ENCODE data around the gene NDST4.

NDST4 gene

GRCh38 chr4:114857831-114858230 lies 255.6 kb downstream of the NDST4 start:
- no peak overlapping the region for H3K27ac ChIP-seq
- TF ChIP-seq CTCF (IDR thresholded peaks at IDR 0.05): no peak
- no peak for TF ChIP-seq ZFX (IDR thresholded peaks at IDR 0.05; ENCODE audit: borderline replicate concordance)

- no peak overlapping the region for H3K27ac ChIP-seq
- TF ChIP-seq CTCF (IDR thresholded peaks at IDR 0.05) (no peak), ZFX (IDR thresholded peaks at IDR 0.05; ENCODE audit: borderline replicate concordance) (no peak)
Observed at GRCh38 chr4:114839986-114840385, 273.4 kb downstream of the NDST4 start.

GRCh38 chr4:114830628-114831027 lies 282.8 kb downstream of the NDST4 start:
- H3K27ac ChIP-seq: no peak overlapping the region
- no peak for TF ChIP-seq ZFX (IDR thresholded peaks at IDR 0.05; ENCODE audit: borderline replicate concordance)
- TF ChIP-seq CTCF (IDR thresholded peaks at IDR 0.05): no peak

DNA sequence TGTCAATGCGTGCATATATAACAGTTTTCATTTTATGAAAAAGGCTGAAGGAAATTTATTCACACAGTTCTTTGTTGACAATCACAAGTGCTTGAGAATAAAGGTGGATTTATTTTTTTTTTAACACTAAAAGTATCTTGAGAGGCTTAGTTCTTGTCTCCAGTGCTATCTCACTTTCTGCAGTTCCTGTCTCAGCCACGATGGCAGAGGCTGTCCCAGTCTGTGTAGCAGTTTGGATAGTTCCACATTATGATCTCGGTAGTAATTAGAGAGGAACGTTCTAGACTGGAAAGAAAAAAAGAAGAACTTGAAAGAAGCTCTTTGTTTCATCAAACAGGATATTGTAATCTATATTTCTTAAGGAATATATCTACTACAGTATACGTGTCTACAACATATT lies 285.8 kb downstream of the NDST4 start:
- H3K27ac ChIP-seq: no peak overlapping the region
- TF ChIP-seq CTCF (IDR thresholded peaks at IDR 0.05): no peak
- no peak for TF ChIP-seq ZFX (IDR thresholded peaks at IDR 0.05; ENCODE audit: borderline replicate concordance)

DNA sequence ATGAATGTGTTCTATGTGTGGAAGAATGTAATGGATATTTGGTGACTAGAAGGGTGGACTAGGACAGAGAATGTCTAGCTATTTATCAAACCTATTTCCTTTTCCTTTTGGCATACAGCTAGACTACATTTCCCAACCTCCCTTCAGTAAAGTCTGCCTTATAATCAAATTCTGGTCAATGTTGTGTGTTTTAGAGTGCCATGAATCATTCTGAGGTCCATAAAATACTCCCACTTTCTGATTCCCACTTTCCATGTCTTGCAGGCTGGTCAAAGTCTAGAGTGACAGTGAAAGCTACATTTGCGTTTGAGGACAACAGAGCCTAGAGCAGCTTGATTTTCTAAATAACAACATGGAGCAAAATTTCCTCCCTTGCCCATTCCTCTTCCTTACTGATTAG lies 297.7 kb downstream of the NDST4 start:
- TF ChIP-seq CTCF (IDR thresholded peaks at IDR 0.05): no peak
- TF ChIP-seq ZFX (IDR thresholded peaks at IDR 0.05; ENCODE audit: borderline replicate concordance): no peak
- H3K27ac ChIP-seq: no peak overlapping the region

GRCh38 chr4:114813961-114814360 lies 299.5 kb downstream of the NDST4 start:
- TF ChIP-seq ZFX (IDR thresholded peaks at IDR 0.05; ENCODE audit: borderline replicate concordance) (no peak), CTCF (IDR thresholded peaks at IDR 0.05) (no peak)

DNA sequence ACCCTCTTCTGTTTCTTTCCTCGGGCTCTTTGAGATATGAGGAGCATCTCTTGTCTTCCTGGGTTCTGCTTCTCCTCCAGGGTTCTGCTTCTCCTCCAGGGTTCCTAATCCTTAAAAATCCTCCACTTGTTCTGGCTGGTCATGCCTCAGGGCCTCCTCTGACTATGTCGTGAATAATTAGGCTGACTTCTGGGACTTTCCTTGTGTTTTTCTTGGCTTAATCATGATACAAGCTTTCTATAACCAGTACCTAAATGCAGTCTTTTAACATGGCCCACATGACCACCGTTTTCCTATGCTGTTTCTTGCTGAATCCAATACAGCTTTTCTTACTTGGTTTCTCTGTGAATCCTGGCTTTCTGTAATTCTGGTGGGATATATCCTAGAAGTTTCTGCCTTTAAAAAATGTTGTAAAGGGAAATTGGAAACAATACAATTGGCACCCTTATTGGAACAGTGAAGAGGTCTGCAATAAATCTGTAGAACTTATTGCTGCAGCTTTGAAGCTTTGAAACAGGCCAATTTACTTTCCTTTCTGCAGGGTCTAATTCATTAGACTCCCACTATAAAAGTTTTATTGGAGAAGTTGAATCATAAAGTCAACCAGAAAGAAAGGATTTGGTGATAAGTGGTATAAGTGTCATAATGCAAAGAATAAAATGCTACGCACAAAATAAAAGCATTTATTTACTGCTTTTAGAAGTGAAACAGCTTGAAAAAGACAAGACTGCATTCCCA lies 301.7 kb downstream of the NDST4 start:
- H3K27ac ChIP-seq: no peak overlapping the region
- TF ChIP-seq CTCF (IDR thresholded peaks at IDR 0.05) (no peak), ZFX (IDR thresholded peaks at IDR 0.05; ENCODE audit: borderline replicate concordance) (no peak)

More at GRCh38 chr4:114813961-114814360, 299.5 kb downstream of the NDST4 start:
- H3K27ac ChIP-seq: no peak overlapping the region
